ENCODE data around the gene MID1.

MID1 gene

GRCh38 chrX:10656214-10656613 lies 35.8 kb upstream of the MID1 start:
- POLR2A ChIA-PET = interaction anchor here (0.9 kb wide), 1 partner anchor 9 kb away, joined by 3 read pairs; no protein-coding TSS in a partner anchor
- H3K27ac ChIP-seq (ENCODE audit: extremely low read depth, low read depth, low read length) = no peak overlapping the region
- no peaks in the 10 kb centered on the region for H3K36me3 ChIP-seq (ENCODE audit: control insufficient read depth in 2 of 2, insufficient read depth in 1 of 2, low read length in 2 of 2)
- H3K9me3 ChIP-seq (ENCODE audit: control insufficient read depth, insufficient read depth, low read depth, low read length) = no peaks in the 10 kb centered on the region
- CTCF ChIA-PET = interaction anchor here (0.6 to 0.7 kb wide), 4 partner anchors 41 to 725 kb away, joined by 3 to 5 read pairs (median 3); no protein-coding TSS in a partner anchor
- no peaks in the 10 kb centered on the region for H3K4me1 ChIP-seq (ENCODE audit: control insufficient read depth, insufficient read depth, low read length)
- no peak for TF ChIP-seq ZBTB7A (tag by site-specific recombination; IDR thresholded peaks at IDR 0.05; ENCODE audit: low read depth)
- no peak for TF ChIP-seq ZNF626 (tag by site-specific recombination; IDR thresholded peaks at IDR 0.05)
- TF ChIP-seq ZNF776 (tag by site-specific recombination; IDR thresholded peaks at IDR 0.05; ENCODE audit: borderline replicate concordance) = no peak
- no peak for TF ChIP-seq ATF2 (tag by site-specific recombination; IDR thresholded peaks at IDR 0.05; ENCODE audit: low read depth)
- TF ChIP-seq ZNF670 (tag by site-specific recombination; IDR thresholded peaks at IDR 0.05; ENCODE audit: low read depth) = no peak
- no peak overlapping the region for H3K4me3 ChIP-seq (ENCODE audit: low read depth, low read length)

- Histone ChIP-seq H3K4me3 (ENCODE audit: low read depth, low read length) (no peak overlapping the region), H3K36me3 (ENCODE audit: control insufficient read depth in 2 of 2, insufficient read depth in 1 of 2, low read length in 2 of 2) (no peaks in the 10 kb centered on the region), H3K9me3 (ENCODE audit: control insufficient read depth, insufficient read depth, low read depth, low read length) (no peaks in the 10 kb centered on the region), H3K27ac (ENCODE audit: extremely low read depth, low read depth, low read length) (no peak overlapping the region), H3K4me1 (ENCODE audit: control insufficient read depth, insufficient read depth, low read length) (no peaks in the 10 kb centered on the region)
- CTCF ChIA-PET = no interaction called here
- TF ChIP-seq INSM2 (tag by site-specific recombination; IDR thresholded peaks at IDR 0.05) (no peak), KLF1 (tag by site-specific recombination; IDR thresholded peaks at IDR 0.05) (no peak), BCL6B (tag by site-specific recombination; IDR thresholded peaks at IDR 0.05) (no peak)
- POLR2A ChIA-PET = no interaction called here
Measured at GRCh38 chrX:10654960-10655359, 34.6 kb upstream of the MID1 start.

GRCh38 chrX:10653302-10653701 lies 32.9 kb upstream of the MID1 start:
- Histone ChIP-seq H3K4me1 (ENCODE audit: control insufficient read depth, insufficient read depth, low read length) (no peaks in the 10 kb centered on the region; the same call in 1 of the 2 replicates), H3K9me3 (ENCODE audit: control insufficient read depth, insufficient read depth, low read depth, low read length) (no peaks in the 10 kb centered on the region), H3K27ac (ENCODE audit: extremely low read depth, low read depth, low read length) (no peak overlapping the region), H3K36me3 (ENCODE audit: control insufficient read depth in 2 of 2, insufficient read depth in 1 of 2, low read length in 2 of 2) (no peaks in the 10 kb centered on the region), H3K4me3 (ENCODE audit: low read depth, low read length) (no peak overlapping the region)
- ChIA-PET POLR2A (no interaction called here), CTCF (interaction anchor here (0.6 to 1.2 kb wide), 3 partner anchors 34 to 448 kb away, joined by 3 to 4 read pairs (median 3); no protein-coding TSS in a partner anchor)
- TF ChIP-seq ZNF677 (tag by site-specific recombination; IDR thresholded peaks at IDR 0.05) (no peak), ZSCAN23 (tag by site-specific recombination; IDR thresholded peaks at IDR 0.05) (no peak), ZNF600 (tag by site-specific recombination; IDR thresholded peaks at IDR 0.05) (no peak), ZNF645 (tag by site-specific recombination; IDR thresholded peaks at IDR 0.05) (no peak), ZNF148 (tag by site-specific recombination; IDR thresholded peaks at IDR 0.05; ENCODE audit: borderline replicate concordance) (no peak), MZF1 (tag by site-specific recombination; IDR thresholded peaks at IDR 0.05; ENCODE audit: borderline replicate concordance) (no peak), ZNF837 (tag by site-specific recombination; IDR thresholded peaks at IDR 0.05) (no peak), ZNF362 (tag by site-specific recombination; IDR thresholded peaks at IDR 0.05) (no peak), ZFP41 (tag by site-specific recombination; IDR thresholded peaks at IDR 0.05; ENCODE audit: borderline replicate concordance) (no peak), INSM2 (tag by site-specific recombination; IDR thresholded peaks at IDR 0.05) (no peak), ZSCAN18 (tag by site-specific recombination; IDR thresholded peaks at IDR 0.05) (no peak)
